GM10248 (cell line): ENCODE results near the gene USP2.

Source experiments
- CTCF ChIA-PET: fragments of 300-600 bp; sonication (Branson Sonifier 250); formaldehyde crosslinking; extraction: SDS; loops from one replicate; lab custom pipeline; 2021; ENCODE audit warnings: antibody characterized with exemption; lab: Yijun Ruan, JAX
- POLR2A ChIA-PET: fragments of 350-650 bp; sonication (Branson Sonifier 250); formaldehyde crosslinking; extraction: SDS; loops from one replicate; lab custom pipeline; 2020; ENCODE audit warnings: antibody characterized with exemption; lab: Yijun Ruan, JAX
- DNase-seq: peaks from one replicate; pipeline ENCODE4 v3.0.0; 2012; ENCODE audit errors: extremely low spot score
- TF ChIP-seq, protein P1 (sequence below): IDR thresholded peaks from 2 replicates; pipeline ENCODE4 v1.5.1; 2012; ENCODE audit warnings: mild to moderate bottlenecking, low read depth; ENCODE audit errors: extremely low read depth, missing control alignments, control extremely low read depth

The USP2 gene

GRCh38 chr11:119344291-119345010 lies 37.0 kb downstream of the USP2 start:
- CTCF ChIA-PET, result interaction anchor here (1.1 to 6.4 kb wide), 8 partner anchors 12 to 554 kb away, joined by 3 to 44 read pairs (median 7); partner anchors contain the start of genes DDX6 and USP2
- no peak for DNase-seq
- POLR2A ChIA-PET, result no interaction called here
- TF ChIP-seq, protein P1, sequence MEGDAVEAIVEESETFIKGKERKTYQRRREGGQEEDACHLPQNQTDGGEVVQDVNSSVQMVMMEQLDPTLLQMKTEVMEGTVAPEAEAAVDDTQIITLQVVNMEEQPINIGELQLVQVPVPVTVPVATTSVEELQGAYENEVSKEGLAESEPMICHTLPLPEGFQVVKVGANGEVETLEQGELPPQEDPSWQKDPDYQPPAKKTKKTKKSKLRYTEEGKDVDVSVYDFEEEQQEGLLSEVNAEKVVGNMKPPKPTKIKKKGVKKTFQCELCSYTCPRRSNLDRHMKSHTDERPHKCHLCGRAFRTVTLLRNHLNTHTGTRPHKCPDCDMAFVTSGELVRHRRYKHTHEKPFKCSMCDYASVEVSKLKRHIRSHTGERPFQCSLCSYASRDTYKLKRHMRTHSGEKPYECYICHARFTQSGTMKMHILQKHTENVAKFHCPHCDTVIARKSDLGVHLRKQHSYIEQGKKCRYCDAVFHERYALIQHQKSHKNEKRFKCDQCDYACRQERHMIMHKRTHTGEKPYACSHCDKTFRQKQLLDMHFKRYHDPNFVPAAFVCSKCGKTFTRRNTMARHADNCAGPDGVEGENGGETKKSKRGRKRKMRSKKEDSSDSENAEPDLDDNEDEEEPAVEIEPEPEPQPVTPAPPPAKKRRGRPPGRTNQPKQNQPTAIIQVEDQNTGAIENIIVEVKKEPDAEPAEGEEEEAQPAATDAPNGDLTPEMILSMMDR, result no peak

- TF ChIP-seq, protein P1, result no peak
- no peak for DNase-seq
- ChIA-PET CTCF (interaction anchor here (1.1 to 6.4 kb wide), 8 partner anchors 12 to 553 kb away, joined by 3 to 44 read pairs (median 7); partner anchors contain the start of genes DDX6 and USP2), POLR2A (no interaction called here)
Observed at GRCh38 chr11:119343726-119344125, 37.8 kb downstream of the USP2 start.

DNA sequence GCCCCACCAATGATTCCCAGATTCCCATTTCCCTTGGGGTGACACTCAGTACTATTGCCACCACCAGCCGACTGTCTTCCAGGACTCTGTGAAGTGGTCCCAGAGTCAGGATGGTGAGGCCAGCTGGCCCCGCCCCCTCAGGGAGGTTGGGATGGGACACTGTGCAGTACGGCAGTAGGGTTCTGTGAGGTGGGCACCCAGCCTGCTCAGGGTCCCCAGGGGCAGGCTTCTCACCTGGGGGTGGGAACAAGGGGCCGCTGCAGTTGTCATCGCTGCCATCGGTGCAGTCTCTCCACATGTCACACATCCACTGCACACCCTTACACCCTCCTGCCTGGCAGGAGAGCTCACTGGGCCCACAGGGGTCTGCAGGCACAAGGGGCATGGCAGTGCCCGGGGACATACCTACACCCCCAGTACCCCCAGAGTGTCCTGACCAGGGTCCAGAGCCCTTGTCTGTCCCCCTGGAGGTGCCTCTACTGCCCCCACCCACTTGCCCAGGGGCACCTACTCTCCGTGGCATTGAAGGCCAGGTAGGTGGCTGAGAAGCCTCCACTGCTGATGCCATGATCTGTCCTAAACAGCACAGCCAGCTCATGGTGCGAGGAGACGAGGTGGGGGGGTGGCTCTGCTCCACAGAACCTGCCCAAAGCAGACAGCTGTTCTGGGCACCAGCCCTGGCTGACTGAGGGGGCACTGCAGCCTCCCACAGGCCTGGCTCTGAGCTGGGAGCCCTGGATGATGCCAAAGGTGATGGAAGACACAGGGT lies 38.9 kb downstream of the USP2 start:
- no peak for DNase-seq
- ChIA-PET CTCF (interaction anchor here (0.7 to 6.4 kb wide), 4 partner anchors 14 to 21 kb away, joined by 3 to 131 read pairs (median 40); no protein-coding TSS in a partner anchor), POLR2A (interaction anchor here (0.7 kb wide), 1 partner anchor 414 kb away, joined by 4 read pairs; no protein-coding TSS in a partner anchor)
- TF ChIP-seq, protein P1, result no peak

- TF ChIP-seq, protein P1, result no peak
- ChIA-PET POLR2A (interaction anchor here (0.7 kb wide), 1 partner anchor 414 kb away, joined by 4 read pairs; no protein-coding TSS in a partner anchor), CTCF (interaction anchor here (5.4 to 5.9 kb wide), 2 partner anchors 15 to 21 kb away, joined by 58 to 131 read pairs; no protein-coding TSS in a partner anchor)
- DNase-seq, result no peak
Observed at GRCh38 chr11:119342023-119342300, 39.5 kb downstream of the USP2 start.

GRCh38 chr11:119341222-119342022 lies 40.1 kb downstream of the USP2 start:
- ChIA-PET CTCF (interaction anchor here (0.7 to 5.9 kb wide), 6 partner anchors 16 to 43 kb away, joined by 3 to 131 read pairs (median 9); no protein-coding TSS in a partner anchor), POLR2A (interaction anchor here (0.7 kb wide), 1 partner anchor 413 kb away, joined by 4 read pairs; no protein-coding TSS in a partner anchor)
- no peak for DNase-seq
- TF ChIP-seq, protein P1, result no peak
